Testis (tissue), 2 donors: Measurements from ENCODE around the gene OTOGL.

ENCODE experiments used
- CTCF ChIP-seq, 3 experiments: fragments of 450-650 bp in 2 of 3; fragments of 200-600 bp in 1 of 3; sonication (generic) in 1 of 3; IDR thresholded peaks; one replicate each; pipeline ENCODE4 v1.5.1; 2016 to 2019; ENCODE audit warnings: antibody characterized with exemption in 3 of 3, mild to moderate bottlenecking in 2 of 3, moderate library complexity in 1 of 3
- POLR2A ChIP-seq: fragments of 450-650 bp; IDR thresholded peaks from one replicate; pipeline ENCODE4 v1.6.1; 2017; ENCODE audit warnings: antibody characterized with exemption, mild to moderate bottlenecking, moderate library complexity

GRCh38 chr12:80129895-80130530 is 30.7 kb downstream of the OTOGL start:
- no peak for TF ChIP-seq CTCF (IDR thresholded peaks at IDR 0.05)
- TF ChIP-seq POLR2A, result no peak
